Measurements from ENCODE around the gene NUDT3. TPM values are rescaled to one million over a fixed set of nuclear protein-coding genes. Genes with fewer than 3 reads are reported as not detected.
"Not testable (repeated sequence)": the region's sequence is repeated elsewhere in the genome, so short reads cannot be mapped to it uniquely, and the experiment has no call there.

Gene NUDT3
- polyA plus RNA-seq, 2 of the 4 experiments (the other 2 are of a cell fraction): 5.2 to 13.4 TPM

- TF ChIP-seq ELK1 (IDR thresholded peaks at IDR 0.05; ENCODE audit: low read depth, low read length) (no peak), SREBF2 (IDR thresholded peaks at IDR 0.05) (no peak), ESRRA (IDR thresholded peaks at IDR 0.05; ENCODE audit: borderline replicate concordance, low read length) (no peak), ZNF302 (CRISPR knock-in tag; IDR thresholded peaks at IDR 0.05) (no peak), MAFK (IDR thresholded peaks at IDR 0.05; ENCODE audit: partially characterized antibody) (no peak), MAZ (IDR thresholded peaks at IDR 0.05; ENCODE audit: borderline replicate concordance, low read depth, low read length) (no peak), ZFP36 (IDR thresholded peaks at IDR 0.05; ENCODE audit: borderline replicate concordance, partially characterized antibody) (no peak)
- TF ChIP-seq, protein P1, sequence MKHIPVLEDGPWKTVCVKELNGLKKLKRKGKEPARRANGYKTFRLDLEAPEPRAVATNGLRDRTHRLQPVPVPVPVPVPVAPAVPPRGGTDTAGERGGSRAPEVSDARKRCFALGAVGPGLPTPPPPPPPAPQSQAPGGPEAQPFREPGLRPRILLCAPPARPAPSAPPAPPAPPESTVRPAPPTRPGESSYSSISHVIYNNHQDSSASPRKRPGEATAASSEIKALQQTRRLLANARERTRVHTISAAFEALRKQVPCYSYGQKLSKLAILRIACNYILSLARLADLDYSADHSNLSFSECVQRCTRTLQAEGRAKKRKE (CRISPR knock-in tag; IDR thresholded peaks at IDR 0.05; ENCODE audit: low read depth): no peak
Observed at GRCh38 chr6:34357937-34358336, 34.5 kb downstream of the NUDT3 start (continued).

GRCh38 chr6:34355889-34356288, 36.6 kb downstream of the NUDT3 start:
- DNase-seq (ENCODE audit: low read depth in 1 of 2, low spot score in 1 of 2) (no peak), ATAC-seq (no peak), FAIRE-seq (no peak)
- 95% methylated on average over 3 of the region's 3 CpGs for WGBS (ENCODE audit: missing lambda C conversion rate)
- POLR2A ChIA-PET: no interaction called here
- no peak overlapping the region for H3K27ac ChIP-seq
- H3K9me3 ChIP-seq: no peaks in the 10 kb centered on the region
- CTCF ChIA-PET: no interaction called here
- H3K4me2 ChIP-seq: no peak overlapping the region
- TF ChIP-seq GATA3 (IDR thresholded peaks at IDR 0.05; ENCODE audit: borderline replicate concordance) (no peak), CBX8 (IDR thresholded peaks at IDR 0.05) (no peak), CBX2 (IDR thresholded peaks at IDR 0.05; ENCODE audit: borderline replicate concordance, low read depth) (no peak), EHF (CRISPR knock-in tag; IDR thresholded peaks at IDR 0.05) (no peak), NPAS2 (CRISPR knock-in tag; IDR thresholded peaks at IDR 0.05; ENCODE audit: borderline replicate concordance) (no peak), HMGXB4 (CRISPR knock-in tag; IDR thresholded peaks at IDR 0.05; ENCODE audit: borderline replicate concordance) (no peak), MAFK (IDR thresholded peaks at IDR 0.05; ENCODE audit: partially characterized antibody) (no peak), ZC3H11A (IDR thresholded peaks at IDR 0.05) (no peak), ZSCAN20 (CRISPR knock-in tag; IDR thresholded peaks at IDR 0.05) (no peak), KDM5A (IDR thresholded peaks at IDR 0.05) (no peak), CEBPB (IDR thresholded peaks at IDR 0.05) (no peak), CHD4 (IDR thresholded peaks at IDR 0.05; ENCODE audit: borderline replicate concordance) (no peak), RNF2 (IDR thresholded peaks at IDR 0.05; ENCODE audit: borderline replicate concordance, low read depth) (no peak), NFE2L2 (conservative IDR thresholded peaks at IDR 0.05; ENCODE audit: low read length) (no peak), RCOR1 (IDR thresholded peaks at IDR 0.05; ENCODE audit: low read depth, low read length) (no peak)
- TF ChIP-seq, protein P2, sequence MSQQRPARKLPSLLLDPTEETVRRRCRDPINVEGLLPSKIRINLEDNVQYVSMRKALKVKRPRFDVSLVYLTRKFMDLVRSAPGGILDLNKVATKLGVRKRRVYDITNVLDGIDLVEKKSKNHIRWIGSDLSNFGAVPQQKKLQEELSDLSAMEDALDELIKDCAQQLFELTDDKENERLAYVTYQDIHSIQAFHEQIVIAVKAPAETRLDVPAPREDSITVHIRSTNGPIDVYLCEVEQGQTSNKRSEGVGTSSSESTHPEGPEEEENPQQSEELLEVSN (IDR thresholded peaks at IDR 0.05; ENCODE audit: borderline replicate concordance, low read depth): no peak
- peaks cover 7% of the 10 kb centered on the region; the same call in 1 of the 3 replicates for H3K4me1 ChIP-seq
- no peak overlapping the region for H3K4me3 ChIP-seq

DNA sequence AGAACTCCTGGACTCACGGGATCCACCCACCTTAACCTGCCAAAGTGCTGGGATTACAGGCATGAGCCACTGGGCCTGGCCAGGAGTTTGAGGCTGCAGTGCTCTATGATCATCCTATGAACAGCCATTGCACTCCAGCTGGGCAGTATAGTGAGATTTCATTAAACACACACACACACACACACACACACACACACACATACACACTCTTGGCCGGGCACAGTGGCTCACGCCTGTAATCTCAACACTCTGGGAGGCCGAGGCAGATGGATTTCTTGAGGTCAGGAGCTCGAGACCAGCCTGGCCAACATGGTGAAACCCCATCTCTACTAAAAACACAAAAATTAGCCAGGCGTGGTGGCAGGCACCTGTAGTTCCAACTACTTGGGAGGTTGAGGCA, 38.2 kb downstream of the NUDT3 start:
- H3K27ac ChIP-seq; H3K9me3 ChIP-seq; DNase-seq (ENCODE audit: low read depth in 1 of 2, low spot score in 1 of 2); H3K4me1 ChIP-seq; POLR2A ChIA-PET; H3K4me2 ChIP-seq; H3K4me3 ChIP-seq; ATAC-seq; FAIRE-seq: not testable (repeated sequence)
- CTCF ChIA-PET: interaction anchor here (1.4 kb wide), 2 partner anchors 20 to 105 kb away, joined by 4 to 6 read pairs; no protein-coding TSS in a partner anchor
- 100% methylated on average over 5 of the region's 6 CpGs for WGBS (ENCODE audit: missing lambda C conversion rate)

- POLR2A ChIA-PET; H3K4me2 ChIP-seq; H3K27ac ChIP-seq; H3K4me1 ChIP-seq; ATAC-seq; H3K9me3 ChIP-seq; DNase-seq (ENCODE audit: low read depth in 1 of 2, low spot score in 1 of 2); H3K4me3 ChIP-seq; FAIRE-seq: not testable (repeated sequence)
- CTCF ChIA-PET: interaction anchor here (1.4 kb wide), 2 partner anchors 20 to 104 kb away, joined by 4 to 6 read pairs; no protein-coding TSS in a partner anchor
- 86% methylated on average over 7 of the region's 7 CpGs for WGBS (ENCODE audit: missing lambda C conversion rate)
Observed at GRCh38 chr6:34353530-34353929, 38.9 kb downstream of the NUDT3 start.

Measured in A549 (cell line).